Ascending aorta (tissue), 2 donors: ENCODE measurements around the gene RING1. TPM values are rescaled to one million over a fixed set of nuclear protein-coding genes. Genes with fewer than 3 reads are reported as not detected.
A peak's percentile ranks its signal among the peaks of the same experiment; 100 is the strongest.

ENCODE experiments used
- DNase-seq, 2 donors: peaks; one replicate each; pipeline ENCODE4 v3.0.0-alpha.2; 2019; ENCODE audit warnings: low spot score in 2 of 2
- H3K27ac ChIP-seq, 2 donors: fragments of 200-600 bp; sonication (generic); one replicate each; pipeline ENCODE4 v1.5.1; 2016 to 2017; ENCODE audit warnings: mild to moderate bottlenecking in 1 of 2
- H3K27me3 ChIP-seq: fragments of 200-600 bp; sonication (generic); one replicate; pipeline ENCODE4 v1.5.1; 2017
- H3K36me3 ChIP-seq, 2 donors: fragments of 200-600 bp; sonication (generic); one replicate each; pipeline ENCODE4 v1.5.1; 2016
- H3K4me1 ChIP-seq, 2 donors: fragments of 200-600 bp; sonication (generic); one replicate each; pipeline ENCODE4 v1.5.1; 2016 to 2017; ENCODE audit warnings: mild to moderate bottlenecking in 1 of 2
- H3K4me3 ChIP-seq, 2 donors: fragments of 200-600 bp; sonication (generic); one replicate each; pipeline ENCODE4 v1.5.1; 2016 to 2017; ENCODE audit warnings: mild to moderate bottlenecking in 1 of 2
- H3K9me3 ChIP-seq, 2 donors: fragments of 200-600 bp; sonication (generic); one replicate each; pipeline ENCODE4 v1.5.1; 2016
- CTCF ChIP-seq, 3 experiments: fragments of 200-600 bp in 2 of 3; fragments of 450-650 bp in 1 of 3; sonication (generic) in 2 of 3; IDR thresholded peaks; one replicate each; pipeline ENCODE4 v1.5.1; 2016 to 2019; ENCODE audit warnings: antibody characterized with exemption in 3 of 3, mild to moderate bottlenecking in 1 of 3, moderate library complexity in 1 of 3
- intact Hi-C: fragments of 100-400 bp; cut with DNase I; formaldehyde crosslinking; loops from one replicate; pipeline ENCODE4 v1.15.1; 2023
- total RNA-seq: library from RNA; depleted of rRNA; stranded (reverse); fragments of >200 nt; gene quantifications from one replicate; pipeline ENCODE4 v1.1.0, GENCODE V29; 2016

Gene RING1
- total RNA-seq, 1 donor from 2014 or later, result 28.5 TPM

DNA sequence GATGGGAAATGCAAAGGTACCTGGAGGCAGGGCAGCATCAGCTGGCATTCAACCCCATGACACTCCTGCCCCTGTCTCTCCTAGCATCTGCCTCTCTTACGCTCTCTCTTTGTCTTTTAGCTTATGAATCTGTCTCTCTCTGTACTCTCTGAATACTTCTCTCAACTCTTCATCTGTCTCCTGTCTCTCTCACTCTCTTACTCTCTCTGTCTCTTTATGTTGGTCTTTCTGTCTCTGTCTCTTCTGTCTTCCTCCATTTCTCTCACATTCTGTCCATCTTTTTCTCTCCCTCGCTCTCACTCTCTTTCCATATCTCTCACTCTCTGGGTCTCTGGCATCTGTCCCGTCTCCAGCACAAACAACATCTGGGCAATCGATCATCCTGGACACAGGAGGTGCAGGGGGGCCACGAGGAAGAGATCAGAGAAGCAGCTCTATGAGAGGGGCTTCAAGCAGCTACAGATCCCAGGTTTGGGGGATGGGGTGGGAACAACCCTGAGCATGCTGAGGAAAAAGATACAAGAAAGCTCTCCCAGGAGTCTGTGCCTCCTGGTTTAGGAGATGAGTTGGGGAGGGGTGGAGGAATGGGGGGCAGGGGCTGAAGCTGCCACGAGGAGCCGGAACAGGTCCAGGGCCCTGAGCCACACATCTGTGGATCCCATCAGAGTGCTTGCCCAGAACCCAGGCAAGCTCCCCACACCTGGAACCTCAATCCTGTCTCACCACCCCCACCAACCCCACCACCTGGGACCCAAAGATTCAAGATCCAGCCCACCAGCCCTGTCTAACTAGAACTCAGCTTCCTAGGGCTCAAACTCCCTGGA is 18.5 kb upstream of the RING1 start:
- Histone ChIP-seq H3K4me3 (no peak overlapping the region), H3K36me3 (peaks cover 1 to 8% of the 10 kb centered on the region in 2 donors), H3K27ac (no peak overlapping the region), H3K9me3 (no peaks in the 10 kb centered on the region), H3K27me3 (peaks cover 4% of the 10 kb centered on the region), H3K4me1 (peaks cover 11% of the 10 kb centered on the region in 2 donors)
- intact Hi-C loops, result no loop called here
- TF ChIP-seq CTCF (IDR thresholded peaks at IDR 0.05), result no peak
- no peak for DNase-seq

DNA sequence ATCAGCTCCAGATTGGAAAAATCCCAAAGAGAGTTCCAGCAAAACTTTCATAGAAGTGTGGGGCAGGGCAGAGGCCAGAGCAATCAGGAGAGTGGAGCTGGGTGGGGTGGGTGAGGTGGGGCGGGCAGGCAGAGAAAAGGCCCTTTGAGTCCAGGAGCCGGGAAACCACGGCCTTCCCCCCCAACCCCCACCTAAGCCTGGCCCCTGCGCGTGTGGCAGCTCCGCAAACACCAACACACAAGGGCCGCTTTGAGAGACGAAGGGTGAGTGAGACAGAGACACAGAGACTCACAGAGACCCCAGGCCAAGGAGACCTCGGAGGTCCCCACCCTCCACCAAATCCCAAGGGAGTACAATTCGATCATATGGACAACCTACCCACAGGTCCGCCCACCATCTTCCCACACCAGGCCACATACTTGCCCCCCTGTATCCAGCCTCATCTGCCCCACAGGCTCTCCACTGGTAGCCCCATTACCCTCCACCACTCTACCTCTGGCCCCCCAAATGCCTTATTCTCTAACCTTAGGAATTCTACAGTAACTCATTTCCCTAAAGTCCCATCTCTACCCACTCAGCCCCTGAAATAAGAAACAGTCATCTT is 17.7 kb upstream of the RING1 start:
- H3K36me3 ChIP-seq, result peaks cover 9 to 16% of the 10 kb centered on the region in 2 donors
- H3K27ac ChIP-seq, result no peak overlapping the region
- no peaks in the 10 kb centered on the region for H3K9me3 ChIP-seq
- peaks cover 4% of the 10 kb centered on the region for H3K27me3 ChIP-seq
- DNase-seq, result no peak
- intact Hi-C loops, result no loop called here
- H3K4me1 ChIP-seq, result peaks cover 11% of the 10 kb centered on the region in 2 donors
- no peak for TF ChIP-seq CTCF (IDR thresholded peaks at IDR 0.05)
- no peak overlapping the region for H3K4me3 ChIP-seq

- intact Hi-C loops, result loop anchor here (2.0 kb wide), 1 partner anchor 29 kb away; no protein-coding TSS in a partner anchor
- no peak for DNase-seq
- Histone ChIP-seq H3K36me3 (peaks cover 18 to 25% of the 10 kb centered on the region in 2 donors), H3K27ac (no peak overlapping the region), H3K9me3 (no peaks in the 10 kb centered on the region), H3K4me1 (peaks cover 11% of the 10 kb centered on the region in 2 donors), H3K4me3 (no peak overlapping the region), H3K27me3 (peaks cover 4% of the 10 kb centered on the region)
- TF ChIP-seq CTCF (IDR thresholded peaks at IDR 0.05), result no peak
Observed at GRCh38 chr6:33191383-33192104, 16.8 kb upstream of the RING1 start.

DNA sequence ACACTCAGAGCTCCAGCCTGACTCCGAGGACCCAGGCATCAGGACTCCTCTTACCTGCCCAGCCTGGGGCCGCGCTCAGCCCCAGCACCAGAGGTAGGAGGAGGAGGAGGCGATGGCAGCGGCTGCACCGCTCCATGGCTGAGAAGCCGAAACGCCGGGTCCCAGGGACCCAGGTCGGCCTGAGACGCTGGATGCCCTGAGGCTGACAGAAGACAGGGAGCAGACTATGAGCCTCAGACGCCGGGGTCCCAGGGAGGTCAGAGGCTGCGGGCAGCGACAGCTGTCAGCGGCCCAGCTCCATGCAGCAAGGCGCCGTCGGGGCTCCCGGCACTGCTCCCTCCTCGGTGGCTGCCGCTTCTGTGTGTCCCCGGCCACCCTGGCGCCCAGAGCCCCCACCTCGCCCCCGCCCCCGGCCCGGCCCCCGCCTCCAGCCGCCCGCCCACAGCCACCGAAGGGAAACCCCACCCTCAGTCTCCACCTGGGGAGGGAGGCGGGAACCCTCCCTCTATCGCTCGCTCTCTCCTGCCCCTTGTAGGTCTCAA is 16.1 kb upstream of the RING1 start, which contains the start of gene COL11A2:
COL11A2 (minus strand) TSS at position 363 of the 542 bp plus-strand sequence; CDS start at position 136, 227 bp downstream.
- Histone ChIP-seq H3K9me3 (no peaks in the 10 kb centered on the region), H3K4me3 (peak within 1 kb of the TSS; percentile 50 to 65), H3K4me1 (peaks cover 11% of the 10 kb centered on the region in 2 donors), H3K36me3 (peaks cover 18 to 29% of the 10 kb centered on the region in 2 donors), H3K27ac (peak within 1 kb of the TSS; percentile 15 to 71), H3K27me3 (peaks cover 4% of the 10 kb centered on the region)
- no peak for DNase-seq
- TF ChIP-seq CTCF (IDR thresholded peaks at IDR 0.05), result no peak
- intact Hi-C loops, result loop anchor here (2.0 kb wide), 1 partner anchor 29 kb away; no protein-coding TSS in a partner anchor
